Natural killer cell (primary cell): Measurements from ENCODE around the gene ARHGAP44. TPM values are rescaled to one million over a fixed set of nuclear protein-coding genes. Genes with fewer than 3 reads are reported as not detected.

Experiments
- ATAC-seq, 3 donors: fragments of 150-1000 bp in 2 of 3; fragments of 200-7000 bp in 1 of 3; cut with Tn5 transposase; 1 replicate in 1 of 3; 2 replicates in 2 of 3; pipeline ENCODE4 v1.10.0; 2021; ENCODE audit warnings: mild to moderate bottlenecking in 2 of 3, moderate library complexity in 2 of 3
- DNase-seq, 2 donors: peaks; one replicate each; pipeline versions ENCODE4 v3.0.0 to v3.0.0-alpha.2; 2013 to 2021; ENCODE audit warnings: mixed read lengths in 1 of 2
- H3K27ac ChIP-seq: one replicate; pipeline ENCODE4 v1.5.1; 2013; ENCODE audit warnings: mild to moderate bottlenecking, low read length
- H3K27me3 ChIP-seq: one replicate; pipeline ENCODE4 v1.6.1; 2013; ENCODE audit warnings: low read length; ENCODE audit not compliant: control insufficient read depth, insufficient read depth
- H3K36me3 ChIP-seq: one replicate; pipeline ENCODE4 v1.6.1; 2013; ENCODE audit warnings: low read length; ENCODE audit not compliant: control insufficient read depth, insufficient read depth
- H3K4me1 ChIP-seq: one replicate; pipeline ENCODE4 v1.6.1; 2013; ENCODE audit warnings: low read length; ENCODE audit not compliant: control insufficient read depth, insufficient read depth
- H3K4me3 ChIP-seq: one replicate; pipeline ENCODE4 v1.5.1; 2013; ENCODE audit warnings: low read length
- H3K9me3 ChIP-seq: one replicate; pipeline ENCODE4 v1.6.1; 2013; ENCODE audit warnings: low read length; ENCODE audit not compliant: control insufficient read depth, insufficient read depth
- H3K27ac Mint-ChIP-seq, 2 donors: one replicate each; pipeline ENCODE4 v1.8.0; 2022; ENCODE audit warnings: mild to moderate bottlenecking in 2 of 2, mixed read lengths in 2 of 2, moderate library complexity in 1 of 2
- H3K27me3 Mint-ChIP-seq, 2 donors: one replicate each; pipeline ENCODE4 v1.8.0; 2022; ENCODE audit warnings: low read depth in 2 of 2, mixed read lengths in 2 of 2
- H3K36me3 Mint-ChIP-seq: one replicate; pipeline ENCODE4 v1.8.0; 2022; ENCODE audit warnings: mixed read lengths
- H3K4me1 Mint-ChIP-seq, 2 donors: one replicate each; pipeline ENCODE4 v1.8.0; 2022; ENCODE audit warnings: mixed read lengths in 2 of 2
- H3K4me3 Mint-ChIP-seq: one replicate; pipeline ENCODE4 v1.8.0; 2022; ENCODE audit warnings: mild to moderate bottlenecking, moderate library complexity, mixed read lengths
- H3K9me3 Mint-ChIP-seq, 2 donors: one replicate each; pipeline ENCODE4 v1.8.0; 2022; ENCODE audit warnings: mixed read lengths in 2 of 2
- WGBS: methylation state at CpG from one replicate; pipeline ENCODE4 v1.1.7; 2013; ENCODE audit warnings: missing lambda C conversion rate; ENCODE audit not compliant: insufficient coverage; 5-methylcytosine and 5-hydroxymethylcytosine counted together
- intact Hi-C: fragments of 100-400 bp; cut with micrococcal nuclease; formaldehyde crosslinking; loops from one replicate; pipeline ENCODE4 v1.14.2; 2022
- total RNA-seq, 4 donors: library from RNA; stranded (reverse); fragments of 120-200 nt in 1 of 4; gene quantifications; one replicate each; pipeline versions ENCODE4 v1.2.3 to v1.2.4, GENCODE V29; 2013 to 2022
- TF ChIP-seq, protein P1 (sequence below): fragments of 200-600 bp; IDR thresholded peaks from one replicate; pipeline ENCODE4 v1.8.0; 2022; ENCODE audit warnings: antibody characterized with exemption

The ARHGAP44 gene
- total RNA-seq, 3 donors from 2014 or later (not counting 1 experiment from before 2014, with no cell fraction given): not detected

DNA sequence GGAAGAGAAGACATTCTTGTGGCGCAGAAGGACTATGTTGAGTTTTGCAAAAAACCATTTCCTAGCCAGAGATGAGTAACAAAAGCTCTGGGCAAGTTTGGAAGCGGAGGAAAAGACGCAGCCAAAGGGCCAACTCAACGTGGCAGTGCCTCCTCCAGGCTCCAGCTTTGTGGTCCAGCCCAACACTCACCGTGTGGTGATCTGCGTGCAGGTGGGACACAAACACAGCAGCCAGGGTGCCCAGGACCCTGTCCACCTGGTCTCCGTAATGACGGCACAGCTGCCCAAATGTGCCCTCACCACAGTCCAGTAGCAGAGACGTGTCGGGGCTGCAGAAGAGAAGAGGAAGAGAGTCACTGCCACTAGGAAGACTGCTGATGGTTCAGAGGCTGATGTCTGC lies 207.1 kb downstream of the ARHGAP44 start:
- intact Hi-C loops: no loop called here
- no peaks in the 10 kb centered on the region for H3K9me3 ChIP-seq
- DNase-seq: no peak
- peaks cover 20% of the 10 kb centered on the region for H3K36me3 Mint-ChIP-seq
- no peaks in the 10 kb centered on the region for H3K27me3 Mint-ChIP-seq
- no peak for ATAC-seq
- no peaks in the 10 kb centered on the region for H3K4me1 Mint-ChIP-seq
- H3K27me3 ChIP-seq: no peaks in the 10 kb centered on the region
- no peak overlapping the region for H3K4me3 Mint-ChIP-seq
- no peaks in the 10 kb centered on the region for H3K4me1 ChIP-seq
- WGBS: 97% methylated on average over 10 of the region's 10 CpGs
- peaks cover 92% of the 10 kb centered on the region for H3K36me3 ChIP-seq
- TF ChIP-seq, protein P1, sequence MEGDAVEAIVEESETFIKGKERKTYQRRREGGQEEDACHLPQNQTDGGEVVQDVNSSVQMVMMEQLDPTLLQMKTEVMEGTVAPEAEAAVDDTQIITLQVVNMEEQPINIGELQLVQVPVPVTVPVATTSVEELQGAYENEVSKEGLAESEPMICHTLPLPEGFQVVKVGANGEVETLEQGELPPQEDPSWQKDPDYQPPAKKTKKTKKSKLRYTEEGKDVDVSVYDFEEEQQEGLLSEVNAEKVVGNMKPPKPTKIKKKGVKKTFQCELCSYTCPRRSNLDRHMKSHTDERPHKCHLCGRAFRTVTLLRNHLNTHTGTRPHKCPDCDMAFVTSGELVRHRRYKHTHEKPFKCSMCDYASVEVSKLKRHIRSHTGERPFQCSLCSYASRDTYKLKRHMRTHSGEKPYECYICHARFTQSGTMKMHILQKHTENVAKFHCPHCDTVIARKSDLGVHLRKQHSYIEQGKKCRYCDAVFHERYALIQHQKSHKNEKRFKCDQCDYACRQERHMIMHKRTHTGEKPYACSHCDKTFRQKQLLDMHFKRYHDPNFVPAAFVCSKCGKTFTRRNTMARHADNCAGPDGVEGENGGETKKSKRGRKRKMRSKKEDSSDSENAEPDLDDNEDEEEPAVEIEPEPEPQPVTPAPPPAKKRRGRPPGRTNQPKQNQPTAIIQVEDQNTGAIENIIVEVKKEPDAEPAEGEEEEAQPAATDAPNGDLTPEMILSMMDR: no peak
- no peaks in the 10 kb centered on the region for H3K9me3 Mint-ChIP-seq
- H3K4me3 ChIP-seq: no peak overlapping the region
- no peak overlapping the region for H3K27ac ChIP-seq
- H3K27ac Mint-ChIP-seq: no peak overlapping the region

DNA sequence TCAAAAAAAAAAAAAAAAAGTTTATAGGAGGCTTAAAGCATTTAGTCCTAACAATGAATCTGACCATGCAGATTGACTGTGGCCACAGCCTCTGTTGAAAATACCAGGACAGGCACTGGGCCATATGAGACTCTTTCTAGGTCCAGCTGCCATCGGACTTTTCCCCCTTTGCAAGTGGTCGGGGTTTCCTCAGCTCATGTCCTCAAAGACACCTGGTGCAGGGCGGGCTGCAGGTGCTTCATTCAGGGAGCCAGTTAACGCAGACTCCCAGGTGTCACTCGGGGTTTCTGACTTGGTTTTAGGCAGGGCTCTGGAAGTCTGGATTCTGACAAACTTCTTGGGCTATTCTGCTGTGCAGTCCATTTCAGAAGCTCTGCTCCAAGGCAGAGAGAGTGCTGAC lies 207.6 kb downstream of the ARHGAP44 start:
- Histone ChIP-seq H3K9me3 (no peaks in the 10 kb centered on the region), H3K36me3 (peaks cover 90% of the 10 kb centered on the region), H3K4me1 (no peaks in the 10 kb centered on the region), H3K4me3 (no peak overlapping the region), H3K27ac (no peak overlapping the region), H3K27me3 (no peaks in the 10 kb centered on the region)
- H3K36me3 Mint-ChIP-seq: peaks cover 15% of the 10 kb centered on the region
- DNase-seq (no peak), ATAC-seq (no peak)
- no peaks in the 10 kb centered on the region for H3K27me3 Mint-ChIP-seq
- no peaks in the 10 kb centered on the region for H3K4me1 Mint-ChIP-seq
- WGBS: 96% methylated on average over 5 of the region's 5 CpGs
- H3K4me3 Mint-ChIP-seq: no peak overlapping the region
- intact Hi-C loops: no loop called here
- H3K9me3 Mint-ChIP-seq: no peaks in the 10 kb centered on the region
- H3K27ac Mint-ChIP-seq: no peak overlapping the region
- TF ChIP-seq, protein P1: no peak

DNA sequence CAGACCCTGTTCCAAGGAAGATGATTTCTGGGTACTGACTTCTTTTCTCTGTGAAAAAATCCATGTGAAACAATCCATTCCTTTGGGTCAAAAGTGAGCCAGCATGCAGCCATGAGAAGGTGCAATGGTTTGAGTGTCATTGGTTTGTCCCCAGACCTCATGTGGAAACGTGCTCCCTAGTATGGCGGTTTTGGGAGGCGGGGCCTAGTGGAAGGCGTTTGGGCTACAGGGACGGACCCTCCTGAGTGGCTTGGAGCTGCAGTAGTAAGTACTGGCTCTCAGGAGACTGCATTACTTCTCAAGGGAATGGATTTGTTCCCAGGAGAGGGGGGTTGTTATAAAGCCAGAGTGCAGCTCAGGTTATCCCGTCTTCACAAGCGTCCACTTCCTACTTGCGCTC lies 209.2 kb downstream of the ARHGAP44 start:
- H3K4me3 ChIP-seq: no peak overlapping the region
- no peak overlapping the region for H3K27ac ChIP-seq
- H3K36me3 ChIP-seq: peaks cover 90% of the 10 kb centered on the region
- Mint-ChIP-seq H3K4me1 (no peaks in the 10 kb centered on the region), H3K4me3 (no peak overlapping the region), H3K9me3 (no peaks in the 10 kb centered on the region), H3K27me3 (no peaks in the 10 kb centered on the region), H3K27ac (no peak overlapping the region), H3K36me3 (peaks cover 13% of the 10 kb centered on the region)
- ATAC-seq: no peak
- no peaks in the 10 kb centered on the region for H3K27me3 ChIP-seq
- TF ChIP-seq, protein P1: no peak
- intact Hi-C loops: no loop called here
- H3K4me1 ChIP-seq: no peaks in the 10 kb centered on the region
- no peak for DNase-seq
- 95% methylated on average over 8 of the region's 8 CpGs for WGBS
- no peaks in the 10 kb centered on the region for H3K9me3 ChIP-seq

DNA sequence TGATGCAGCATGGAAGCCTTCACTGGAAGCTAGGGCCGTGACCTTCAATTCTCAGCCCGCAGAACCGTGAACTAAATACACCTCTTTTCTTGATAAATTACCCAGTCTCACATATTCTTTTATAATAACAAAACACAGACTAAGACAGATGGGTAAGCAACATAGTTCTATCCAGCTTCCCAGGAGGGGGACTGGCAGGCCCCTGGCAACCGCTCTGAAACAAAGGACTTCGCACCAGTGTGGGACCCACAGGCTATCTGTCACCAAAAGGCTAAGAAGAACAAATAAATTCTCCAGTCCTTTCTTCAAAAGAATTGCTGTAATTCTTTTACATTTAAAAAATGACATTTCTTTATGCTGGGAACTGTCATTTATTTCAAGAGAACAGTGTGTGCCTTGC lies 209.6 kb downstream of the ARHGAP44 start:
- Mint-ChIP-seq H3K36me3 (peaks cover 15% of the 10 kb centered on the region), H3K4me1 (peaks cover 3% of the 10 kb centered on the region in 2 donors), H3K4me3 (no peak overlapping the region), H3K9me3 (no peaks in the 10 kb centered on the region), H3K27me3 (no peaks in the 10 kb centered on the region), H3K27ac (no peak overlapping the region)
- no peaks in the 10 kb centered on the region for H3K9me3 ChIP-seq
- 98% methylated on average over 5 of the region's 5 CpGs for WGBS
- ATAC-seq: no peak
- no peaks in the 10 kb centered on the region for H3K4me1 ChIP-seq
- no peak for DNase-seq
- intact Hi-C loops: no loop called here
- H3K4me3 ChIP-seq: no peak overlapping the region
- H3K36me3 ChIP-seq: peaks cover 90% of the 10 kb centered on the region
- no peak overlapping the region for H3K27ac ChIP-seq
- H3K27me3 ChIP-seq: no peaks in the 10 kb centered on the region
- TF ChIP-seq, protein P1: no peak
